Measurements from ENCODE around the gene PKD1L1. TPM values are rescaled to one million over a fixed set of nuclear protein-coding genes. Genes with fewer than 3 reads are reported as not detected.
A peak's percentile ranks its signal among the peaks of the same experiment; 100 is the strongest.

The PKD1L1 gene
- total RNA-seq, 2 donors from 2014 or later = 0.56 to 0.82 TPM

DNA sequence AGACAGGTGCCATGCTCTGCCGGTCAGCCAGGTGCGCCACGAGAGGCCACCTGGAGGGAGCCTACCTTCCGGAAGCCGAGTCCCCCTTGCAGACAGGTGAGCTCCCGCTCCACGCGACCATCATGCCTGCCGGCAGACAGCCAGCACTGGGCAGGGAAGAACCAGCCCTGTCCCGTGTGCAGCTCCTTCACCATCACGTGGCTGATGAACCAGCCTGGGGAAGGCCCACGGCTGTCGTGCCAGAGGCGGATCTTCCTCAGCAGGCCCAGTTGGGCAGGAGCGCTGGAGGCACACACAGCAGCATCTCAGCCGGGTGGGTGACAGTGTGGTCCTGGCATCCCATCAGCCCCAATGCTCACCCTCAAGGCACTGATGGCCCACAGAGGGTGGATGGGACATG, 108.9 kb downstream of the PKD1L1 start:
- DNase-seq = no peak
- ATAC-seq = no peak
- intact Hi-C loops (cut with DNase I, micrococcal nuclease) = no loop called here

DNA sequence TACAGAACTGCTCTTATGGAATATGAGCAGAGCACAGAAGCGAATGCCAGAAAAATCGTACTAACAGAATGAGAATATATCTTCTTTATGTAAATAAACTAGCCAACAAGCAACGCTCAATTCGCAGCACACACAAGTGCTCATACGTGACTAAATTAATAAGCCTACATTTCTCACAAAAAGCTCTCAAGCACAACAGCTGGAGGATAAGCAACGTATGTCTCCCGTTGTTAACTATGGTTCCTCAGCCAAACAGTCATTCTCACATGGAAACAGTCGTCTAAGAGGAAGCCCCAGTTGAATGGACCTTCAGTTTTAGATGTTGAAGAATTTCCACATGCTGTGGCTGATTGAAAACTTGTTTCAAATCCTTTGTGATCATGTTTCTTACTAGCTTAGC, 110.4 kb downstream of the PKD1L1 start:
- DNase-seq = no peak
- intact Hi-C loops (cut with DNase I, micrococcal nuclease) = no loop called here
- ATAC-seq = no peak

DNA sequence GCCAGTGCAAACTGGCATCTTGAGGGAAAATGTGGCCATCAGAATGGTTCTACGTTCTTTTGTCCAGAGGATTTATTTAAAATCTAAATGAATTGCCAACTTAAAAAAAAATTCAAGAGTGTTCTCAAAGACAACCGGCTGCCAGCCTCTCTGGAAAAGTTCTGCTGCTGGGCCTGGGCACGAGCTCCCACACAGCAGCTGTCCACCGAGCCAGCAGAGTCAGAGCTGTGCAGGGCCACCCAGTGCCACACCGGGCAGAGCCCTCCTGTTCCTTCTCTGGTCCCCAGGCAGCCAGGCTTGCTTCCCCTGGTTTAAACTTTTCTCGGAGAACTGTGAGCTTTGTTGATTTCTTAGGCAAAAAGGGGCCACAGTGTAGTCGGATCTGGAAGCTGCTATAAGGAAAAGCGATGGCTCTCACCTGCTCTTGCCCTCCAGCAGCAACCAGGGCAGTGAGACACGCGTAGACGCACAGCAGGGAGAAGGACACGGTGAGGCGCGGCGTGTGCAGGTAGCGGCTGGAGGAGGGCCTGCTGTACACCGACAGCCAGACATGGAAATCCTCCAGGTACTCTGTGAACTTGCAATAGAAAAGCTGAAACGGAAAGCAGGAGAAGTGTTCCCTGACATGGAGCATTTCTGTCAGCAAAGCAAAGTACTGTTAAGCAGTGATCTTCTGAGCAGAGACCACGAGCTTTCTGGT, 111.6 kb downstream of the PKD1L1 start:
- intact Hi-C loops (cut with DNase I, micrococcal nuclease) = no loop called here
- no peak for ATAC-seq

DNA sequence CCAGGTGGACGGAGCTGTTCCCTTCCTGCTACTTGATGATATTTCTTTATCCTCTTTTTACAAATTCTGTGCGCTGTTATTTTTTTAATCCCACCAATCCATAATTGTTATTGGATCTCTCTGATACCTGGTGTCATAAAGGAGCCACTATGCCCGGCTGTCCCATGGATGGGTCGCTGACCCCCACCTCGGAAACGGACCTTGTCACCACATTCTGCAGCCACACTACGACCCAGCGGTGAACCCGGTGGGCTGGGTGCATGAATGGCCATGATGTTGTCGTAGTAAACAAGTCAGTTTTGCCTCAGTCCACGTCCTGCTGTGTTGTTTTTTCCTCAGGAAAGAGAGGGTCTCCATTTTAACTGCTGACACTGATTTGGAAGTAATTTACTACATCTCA, 112.2 kb downstream of the PKD1L1 start:
- intact Hi-C loops (cut with DNase I, micrococcal nuclease) = no loop called here
- ATAC-seq (no peak), DNase-seq (no peak)

More for the DNA sequence above, 111.6 kb downstream of the PKD1L1 start:
- DNase-seq = no peak

DNA sequence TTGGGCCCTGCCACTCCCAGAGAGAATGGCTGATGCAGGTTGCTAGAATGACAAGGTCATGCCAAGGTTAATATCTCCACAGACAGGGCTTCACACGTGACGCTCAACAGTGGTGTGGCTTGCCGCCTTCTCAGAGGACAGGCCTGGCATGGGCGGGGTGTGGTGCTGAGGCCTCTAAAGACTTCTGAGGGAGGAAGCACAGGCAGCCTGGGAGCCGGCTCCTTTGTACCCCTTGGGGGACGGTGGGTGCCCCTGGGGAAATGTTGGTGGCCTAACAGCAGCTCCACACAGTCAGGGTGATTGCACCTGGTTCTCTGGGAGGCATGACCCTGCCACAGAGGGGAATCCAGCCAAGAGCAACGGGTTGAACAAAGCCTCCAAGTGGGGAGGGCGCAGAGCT, 115.1 kb downstream of the PKD1L1 start:
- DNase-seq (no peak), ATAC-seq (no peak)
- intact Hi-C loops (cut with DNase I, micrococcal nuclease) = no loop called here

DNA sequence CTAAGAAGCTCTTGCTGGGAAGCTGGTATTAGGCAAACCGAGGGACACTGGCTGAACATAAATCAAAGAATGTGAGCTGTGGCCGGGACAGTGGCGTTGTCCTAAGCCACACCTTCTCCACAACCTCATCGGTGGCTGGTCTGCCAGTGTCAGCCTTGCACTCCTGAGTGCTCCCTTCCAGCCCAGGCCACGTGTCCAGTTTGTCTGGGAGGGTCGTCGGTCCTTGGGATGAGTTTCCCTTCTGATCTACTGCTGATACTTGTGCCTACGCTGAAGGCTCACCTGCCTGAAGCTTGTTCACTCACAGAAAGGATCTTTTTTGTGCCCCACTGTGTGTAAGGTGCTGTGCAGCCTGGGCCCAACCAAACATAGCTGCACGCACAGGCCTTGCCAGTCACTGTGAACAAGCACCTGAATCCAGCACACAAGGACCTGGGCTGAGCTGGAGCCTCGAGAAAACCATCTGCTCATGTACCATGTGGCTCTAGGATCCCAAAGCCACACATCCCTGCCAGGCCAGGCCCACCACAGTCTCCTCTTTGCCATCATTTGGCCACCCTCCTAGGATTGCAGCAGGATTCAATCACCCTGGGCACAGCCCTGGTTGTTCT, 116.1 kb downstream of the PKD1L1 start:
- ATAC-seq (no peak), DNase-seq (no peak)
- intact Hi-C loops (cut with DNase I, micrococcal nuclease) = no loop called here

DNA sequence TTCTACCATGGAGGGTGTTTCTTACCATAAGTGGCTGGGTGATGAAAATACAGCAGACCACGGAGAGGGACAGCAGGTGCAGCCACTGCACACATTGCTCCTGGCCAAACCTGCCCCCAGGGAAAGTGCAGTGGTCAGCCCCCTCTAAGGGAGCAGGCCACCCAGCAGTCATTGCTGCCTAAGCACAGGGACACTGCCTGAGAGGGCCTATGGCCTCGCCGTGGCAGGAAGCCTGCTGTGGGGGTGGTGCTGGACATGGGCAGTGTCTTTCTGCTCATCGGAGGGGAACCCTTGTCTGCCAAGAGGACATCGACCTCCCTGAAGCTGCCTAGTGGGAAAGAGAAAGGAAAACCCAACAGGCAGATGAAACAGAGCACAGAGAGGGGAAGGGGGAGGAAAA, 118.3 kb downstream of the PKD1L1 start:
- intact Hi-C loops (cut with DNase I, micrococcal nuclease) = no loop called here
- ATAC-seq (no peak), DNase-seq (no peak)

DNA sequence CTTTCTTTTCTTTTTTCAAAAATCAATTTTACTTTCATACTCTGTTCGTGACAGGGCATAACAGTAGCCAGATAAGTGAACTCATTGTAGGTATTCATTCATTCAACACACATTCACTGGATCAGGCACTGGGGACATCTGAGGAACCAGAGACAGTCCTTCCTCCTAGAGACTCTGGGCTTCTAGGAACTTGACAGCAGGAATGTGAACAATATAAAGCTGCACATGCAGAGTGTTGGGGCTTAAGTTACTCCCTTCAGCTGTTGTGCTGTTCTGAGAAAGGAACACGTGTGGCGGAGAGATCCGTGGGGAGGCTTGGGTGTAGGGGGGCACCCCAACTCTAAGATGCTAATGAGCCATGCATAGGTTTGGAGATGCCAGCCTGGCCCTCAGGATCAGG, 120.4 kb downstream of the PKD1L1 start:
- DNase-seq (no peak), ATAC-seq (no peak)
- intact Hi-C loops (cut with DNase I, micrococcal nuclease) = no loop called here

DNA sequence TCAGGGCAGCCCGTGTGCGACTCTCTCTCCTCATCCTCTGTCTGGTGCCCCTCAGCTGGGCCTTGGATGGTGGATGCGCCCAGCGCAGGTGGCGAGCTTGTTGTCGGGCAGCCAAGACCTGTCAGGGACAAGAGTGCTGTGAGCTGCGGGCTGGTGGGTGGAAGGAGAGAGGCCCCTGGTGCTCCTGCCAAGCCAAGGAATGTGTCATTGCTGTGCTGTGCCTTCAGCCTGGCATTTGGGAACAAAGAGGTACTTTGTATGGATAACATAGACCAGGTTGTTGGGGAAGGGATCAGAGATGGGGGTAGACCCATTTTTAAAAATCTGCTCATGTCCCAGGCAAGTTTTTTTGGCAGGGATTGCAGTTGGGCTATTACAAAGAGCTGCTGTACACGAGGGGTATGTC, 120.9 kb downstream of the PKD1L1 start:
- DNase-seq (no peak), ATAC-seq (peak; percentile 48)

DNA sequence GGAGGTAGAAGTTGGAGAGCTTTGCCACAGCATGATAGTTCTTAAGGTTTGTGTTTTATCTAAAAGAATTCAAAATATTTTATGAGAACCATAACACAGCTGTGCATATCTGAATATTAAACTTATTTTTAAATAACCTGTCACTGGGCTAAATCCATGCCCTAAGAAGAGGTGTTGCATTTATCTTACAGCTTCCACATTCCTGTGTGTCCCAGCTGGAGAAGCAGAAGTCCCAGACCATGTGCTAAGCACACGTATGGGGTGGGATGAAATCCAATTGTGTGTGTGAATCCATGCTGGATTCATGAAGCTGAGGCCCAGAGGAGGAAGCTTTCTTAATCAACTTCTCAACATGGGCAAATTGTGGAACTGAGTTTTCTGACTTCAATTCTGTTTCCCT, 121.5 kb downstream of the PKD1L1 start:
- ATAC-seq (no peak), DNase-seq (no peak)
- intact Hi-C loops (cut with DNase I, micrococcal nuclease) = no loop called here

More for the DNA sequence above, 120.9 kb downstream of the PKD1L1 start:
- intact Hi-C loops (cut with DNase I, micrococcal nuclease) = no loop called here

DNA sequence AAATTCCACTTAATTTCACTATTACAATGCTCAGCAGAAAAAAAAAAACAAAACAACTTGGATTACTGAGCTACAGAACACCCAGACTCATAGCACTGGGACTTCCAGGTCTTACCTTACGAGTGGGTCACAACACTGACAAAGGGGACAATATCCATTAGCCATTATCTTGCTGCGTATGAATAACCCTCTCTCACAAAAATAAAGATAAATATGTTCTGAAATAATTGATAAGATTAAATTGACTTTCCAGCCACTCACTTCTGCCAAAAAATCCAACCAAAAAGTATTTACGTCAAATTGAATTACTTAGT, 128.7 kb downstream of the PKD1L1 start:
- no peak for ATAC-seq

DNA sequence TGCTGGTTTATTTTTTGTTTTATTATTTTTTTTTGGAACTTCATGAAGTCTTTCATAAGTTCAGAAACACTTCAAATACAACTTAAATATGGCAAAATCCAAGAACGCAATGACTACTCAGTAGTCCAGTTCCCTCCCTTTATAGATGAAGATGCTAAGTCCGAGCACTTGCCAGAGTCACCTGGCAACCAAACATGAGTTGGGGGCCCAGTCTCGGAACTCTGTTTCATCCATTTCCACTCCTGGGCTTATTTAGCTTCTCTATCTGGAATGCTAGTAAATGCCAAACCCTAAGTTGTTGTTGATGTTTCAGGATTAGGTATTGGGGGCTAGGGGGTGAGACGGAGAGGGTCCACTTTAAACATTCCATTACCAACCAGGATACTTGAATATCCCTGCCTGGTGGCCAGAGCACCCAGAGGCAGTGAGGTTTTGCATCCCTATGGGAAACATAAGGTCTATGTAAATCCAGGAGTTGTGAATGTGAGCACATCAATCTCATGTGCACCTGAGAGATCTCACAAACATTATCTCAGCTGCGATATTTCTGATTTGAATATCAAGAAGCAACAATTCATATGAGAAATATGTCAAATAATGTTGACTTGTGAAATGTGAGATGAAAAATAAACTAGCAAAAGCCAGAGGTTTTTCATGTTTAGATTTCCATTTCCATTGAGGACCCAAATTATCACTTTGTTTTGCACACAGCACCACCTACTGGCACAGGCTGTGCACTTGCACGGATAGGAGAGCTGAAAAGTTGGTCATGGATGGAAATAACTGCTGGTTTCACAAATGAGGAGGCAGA, 129.3 kb downstream of the PKD1L1 start:
- intact Hi-C loops (cut with DNase I, micrococcal nuclease) = loop anchor here (5.0 to 10.0 kb wide), 3 partner anchors 382 to 552 kb away; no protein-coding TSS in a partner anchor
- DNase-seq (peak; percentile 41 to 77), ATAC-seq (peak; percentile 75)

More for the DNA sequence above, 128.7 kb downstream of the PKD1L1 start:
- intact Hi-C loops (cut with DNase I, micrococcal nuclease) = loop anchor here (5.0 to 10.0 kb wide), 3 partner anchors 382 to 552 kb away; no protein-coding TSS in a partner anchor
- no peak for DNase-seq

DNA sequence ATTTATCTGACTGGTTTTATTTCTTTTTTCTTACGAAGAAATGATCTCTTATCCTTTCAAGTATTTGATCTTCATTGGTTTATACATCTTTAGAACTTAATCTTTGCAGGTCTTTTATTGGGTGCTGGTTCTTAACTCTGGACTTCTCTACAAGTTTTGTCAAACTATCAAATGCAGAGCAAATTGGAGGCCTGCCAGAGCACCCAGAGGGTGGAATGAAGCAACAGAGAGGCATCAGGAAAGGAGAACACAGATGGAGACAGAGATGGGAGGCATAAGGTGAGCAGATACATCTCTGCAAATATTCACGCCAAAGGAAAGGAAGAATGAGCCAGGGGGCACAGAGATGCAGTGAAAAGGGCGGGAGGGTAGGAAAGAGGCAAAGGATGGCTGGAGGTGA, 130.3 kb downstream of the PKD1L1 start:
- intact Hi-C loops (cut with DNase I, micrococcal nuclease) = loop anchor here (5.0 to 10.0 kb wide), 3 partner anchors 381 to 551 kb away; no protein-coding TSS in a partner anchor
- DNase-seq (no peak), ATAC-seq (no peak)

DNA sequence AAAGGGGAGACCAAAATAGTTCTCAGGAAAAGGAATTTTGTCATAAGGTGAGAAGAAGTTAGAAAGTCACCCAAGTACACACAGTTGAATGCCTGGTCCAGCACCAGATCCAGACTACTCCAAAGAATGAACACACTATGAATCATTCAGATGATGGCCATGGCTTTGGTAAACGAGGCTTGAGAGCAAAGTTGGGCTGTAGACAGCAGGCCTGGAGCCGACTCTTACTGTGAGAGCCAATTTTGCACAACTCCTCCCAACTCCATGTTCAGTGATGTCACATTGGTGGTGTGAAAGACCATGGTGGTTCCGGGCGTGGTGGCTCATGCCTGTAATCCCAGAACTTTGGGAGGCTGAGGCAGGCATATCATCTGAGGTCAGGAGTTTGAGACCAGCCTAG, 131.6 kb downstream of the PKD1L1 start:
- DNase-seq = no peak
- intact Hi-C loops (cut with DNase I, micrococcal nuclease) = loop anchor here (5.0 to 10.0 kb wide), 3 partner anchors 379 to 549 kb away; no protein-coding TSS in a partner anchor
- no peak for ATAC-seq

DNA sequence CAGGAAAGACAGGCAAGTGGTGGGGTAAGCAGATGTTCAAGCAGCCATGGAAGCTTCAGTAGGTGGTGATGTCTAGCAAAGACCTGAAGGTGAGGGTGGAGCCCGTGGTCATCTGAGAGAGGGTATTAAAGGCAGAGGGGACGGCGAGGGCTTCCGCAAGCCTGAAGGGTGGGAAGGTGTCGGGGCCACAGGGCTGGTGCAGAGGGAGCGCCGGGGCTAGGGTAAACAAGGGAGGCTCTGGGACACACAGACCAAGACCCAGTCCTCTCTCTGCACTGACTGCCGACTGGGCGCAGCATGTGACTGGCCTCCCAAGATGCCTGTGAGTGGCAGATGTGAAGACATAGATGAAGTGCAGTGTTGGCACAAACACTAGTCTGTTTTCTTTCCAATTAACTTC, 132.4 kb downstream of the PKD1L1 start:
- intact Hi-C loops (cut with DNase I, micrococcal nuclease) = loop anchor here (5.0 to 10.0 kb wide), 3 partner anchors 379 to 549 kb away; no protein-coding TSS in a partner anchor
- ATAC-seq (no peak), DNase-seq (no peak)

DNA sequence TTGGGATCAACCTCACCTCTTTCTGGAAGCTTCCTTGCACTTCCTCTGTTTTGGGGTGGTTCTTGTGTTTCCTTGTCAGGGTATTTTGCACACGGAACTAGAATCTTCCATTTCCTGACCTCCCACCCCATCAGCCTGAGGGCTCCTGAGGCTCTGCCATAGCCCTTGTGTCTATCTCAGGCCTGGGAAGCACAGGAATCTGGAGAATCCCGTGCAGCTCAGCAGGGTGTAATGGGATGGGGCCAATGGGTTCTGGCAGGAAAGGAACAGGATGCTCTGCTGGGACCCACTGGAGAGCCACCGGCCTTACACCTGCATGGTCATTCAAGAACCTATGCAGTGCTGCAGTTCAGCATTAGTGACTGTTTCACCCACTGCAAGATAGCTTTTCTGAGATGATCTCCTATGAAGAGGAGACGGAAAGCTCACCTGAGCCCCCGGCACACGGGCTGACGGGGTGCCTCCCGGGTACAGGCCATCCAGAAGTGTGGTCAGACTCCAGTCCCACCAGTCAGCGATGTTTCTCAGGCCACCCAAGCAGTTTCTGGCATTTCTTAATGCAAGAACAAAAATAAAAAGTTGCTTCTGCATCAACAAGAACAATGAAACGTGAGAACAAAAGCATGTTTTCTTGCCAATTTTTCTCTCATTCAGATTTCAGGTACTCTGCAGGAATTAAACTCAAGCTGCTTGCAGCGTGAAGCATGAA, 133.2 kb downstream of the PKD1L1 start:
- intact Hi-C loops (cut with DNase I, micrococcal nuclease) = loop anchor here (5.0 to 10.0 kb wide), 3 partner anchors 378 to 548 kb away; no protein-coding TSS in a partner anchor
- no peak for DNase-seq
- ATAC-seq = no peak

DNA sequence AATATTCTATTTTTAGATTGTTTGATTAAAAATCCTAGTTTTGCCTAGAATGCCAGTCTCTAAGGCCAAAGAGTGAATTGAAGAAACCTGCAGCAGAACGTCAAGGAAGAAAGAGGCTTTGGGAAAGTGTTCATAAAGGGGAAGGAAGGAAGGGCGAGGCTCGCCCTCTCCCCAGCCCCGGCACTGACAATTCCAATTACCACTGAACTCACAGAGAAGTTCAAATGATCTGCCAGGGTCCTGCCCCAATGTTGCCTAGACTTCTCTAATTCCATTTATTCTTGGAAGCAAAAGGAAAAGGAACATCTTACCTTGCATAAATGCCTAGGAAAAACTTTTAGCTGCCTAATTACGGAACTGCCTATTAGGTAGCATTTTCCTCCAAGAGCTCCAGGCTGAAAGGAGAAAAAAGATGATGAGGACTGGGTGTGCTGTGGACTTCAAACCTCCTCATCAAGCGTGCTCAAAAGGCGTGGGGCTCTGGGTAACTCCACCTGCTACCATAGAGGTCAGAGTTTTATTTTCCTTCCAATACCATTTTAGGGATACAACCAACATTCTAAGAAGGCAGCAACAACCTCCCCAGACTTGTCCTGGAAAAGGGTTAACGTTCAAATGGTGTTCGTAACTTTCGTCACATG, 134.5 kb downstream of the PKD1L1 start:
- DNase-seq (no peak), ATAC-seq (peak; percentile 64)
- intact Hi-C loops (cut with DNase I, micrococcal nuclease) = loop anchor here in 1 of 2 donors (10.0 kb wide), 1 partner anchor 379 kb away; no protein-coding TSS in a partner anchor

DNA sequence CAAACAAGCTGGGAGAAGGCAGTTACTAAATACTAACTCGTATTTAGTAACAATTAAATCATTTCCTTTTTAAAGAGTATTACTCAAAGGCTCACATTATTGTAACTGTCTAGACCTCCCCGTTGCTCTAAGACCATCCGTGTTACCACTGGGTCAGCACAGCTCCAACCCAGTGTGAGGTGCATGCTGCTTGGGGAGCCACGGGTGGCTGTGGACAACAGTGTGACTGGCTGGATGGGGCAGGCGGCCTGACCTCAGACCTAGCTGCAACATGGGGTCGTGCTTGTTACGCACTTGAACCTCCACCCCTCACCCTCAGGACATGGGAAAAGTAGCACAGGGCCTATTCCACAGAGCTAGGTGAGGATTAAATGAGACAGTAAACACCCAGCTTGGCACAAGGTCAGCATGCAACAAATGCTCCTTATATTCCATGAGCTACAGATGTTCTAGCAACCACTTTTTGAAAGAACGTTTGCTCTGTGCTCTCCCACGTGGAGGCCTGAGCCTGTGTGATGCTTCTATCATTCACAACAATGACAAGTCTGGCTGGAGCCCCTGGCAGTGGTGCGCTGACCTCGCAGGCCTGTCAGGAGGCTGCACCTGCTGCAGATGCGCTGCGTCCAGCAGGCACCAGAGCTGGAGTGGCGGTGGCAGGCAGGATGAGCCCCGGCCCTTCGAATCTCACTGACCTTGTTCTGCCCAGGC, 135.7 kb downstream of the PKD1L1 start:
- DNase-seq (no peak), ATAC-seq (no peak)
- intact Hi-C loops (cut with DNase I, micrococcal nuclease) = loop anchor here in 1 of 2 donors (10.0 kb wide), 1 partner anchor 378 kb away; no protein-coding TSS in a partner anchor
